Adrenal gland (tissue), 5 donors: Measurements from ENCODE around the gene AQP10.

ENCODE experiments used
- CTCF ChIP-seq, 6 experiments: fragments of 450-650 bp in 4 of 6; fragments of 200-600 bp in 2 of 6; sonication (generic) in 1 of 6; IDR thresholded peaks; 1 replicate in 5 of 6; 2 replicates in 1 of 6; pipeline versions ENCODE4 v1.5.1 to v1.8.0; 2016 to 2021; ENCODE audit warnings: antibody characterized with exemption in 6 of 6, mild to moderate bottlenecking in 2 of 6, moderate library complexity in 1 of 6
- POLR2A ChIP-seq, 2 donors: fragments of 450-650 bp; IDR thresholded peaks; one replicate each; pipeline ENCODE4 v1.6.1; 2017; ENCODE audit warnings: antibody characterized with exemption in 2 of 2, mild to moderate bottlenecking in 2 of 2, moderate library complexity in 1 of 2
- donor health status: DM: no; HTN: no; CAD: no.

- TF ChIP-seq CTCF (IDR thresholded peaks at IDR 0.05) (no peak), POLR2A (IDR thresholded peaks at IDR 0.05) (no peak)
Observed at GRCh38 chr1:154313066-154313356, 7.9 kb upstream of the AQP10 start.
